ENCODE results near the gene NVL.

NVL gene

GRCh38 chr1:224304767-224305166 is 25.2 kb downstream of the NVL start:
- peaks cover 81% of the 10 kb centered on the region for H3K36me3 ChIP-seq (ENCODE audit: insufficient read depth, low read length)
- ATAC-seq (ENCODE audit: insufficient read depth, low read depth): no peak

GRCh38 chr1:224302947-224303346 is 27.0 kb downstream of the NVL start:
- no peaks in the 10 kb centered on the region for H4K20me1 ChIP-seq (ENCODE audit: insufficient read depth, low read length)
- peaks cover 88% of the 10 kb centered on the region for H3K36me3 ChIP-seq (ENCODE audit: insufficient read depth, low read length)
- TF ChIP-seq EZH2 (IDR thresholded peaks at IDR 0.05; ENCODE audit: borderline replicate concordance, low read depth, low read length, severe bottlenecking) (no peak), CTCF (IDR thresholded peaks at IDR 0.05; ENCODE audit: borderline replicate concordance, extremely low read depth, low read length, poor library complexity, severe bottlenecking) (no peak)
- no peak overlapping the region for H3K9ac ChIP-seq (ENCODE audit: low read depth, low read length)
- no peak overlapping the region for H3K27ac ChIP-seq (ENCODE audit: low read length)
- no peaks in the 10 kb centered on the region for H3K79me2 ChIP-seq (ENCODE audit: insufficient read depth, low read length)
- H3K27me3 ChIP-seq (ENCODE audit: insufficient read depth, low read length, poor library complexity): no peaks in the 10 kb centered on the region
- no peak for DNase-seq
- H3K9me3 ChIP-seq (ENCODE audit: insufficient read depth, low read length, severe bottlenecking): no peaks in the 10 kb centered on the region
- H2AFZ ChIP-seq (ENCODE audit: low read depth, low read length): no peak overlapping the region
- H3K4me2 ChIP-seq (ENCODE audit: insufficient read depth, low read length): no peak overlapping the region
- H3K4me1 ChIP-seq (ENCODE audit: insufficient read depth, low read length): no peaks in the 10 kb centered on the region
- H3K4me3 ChIP-seq (ENCODE audit: low read depth in 1 of 2, low read length in 2 of 2): no peak overlapping the region
- no peak for ATAC-seq (ENCODE audit: insufficient read depth, low read depth)

More at GRCh38 chr1:224304767-224305166, 25.2 kb downstream of the NVL start:
- no peak overlapping the region for H3K9ac ChIP-seq (ENCODE audit: low read depth, low read length)
- H3K4me3 ChIP-seq (ENCODE audit: low read depth in 1 of 2, low read length in 2 of 2): no peak overlapping the region
- H3K9me3 ChIP-seq (ENCODE audit: insufficient read depth, low read length, severe bottlenecking): no peaks in the 10 kb centered on the region
- no peaks in the 10 kb centered on the region for H3K4me1 ChIP-seq (ENCODE audit: insufficient read depth, low read length)
- no peak overlapping the region for H3K4me2 ChIP-seq (ENCODE audit: insufficient read depth, low read length)
- no peaks in the 10 kb centered on the region for H4K20me1 ChIP-seq (ENCODE audit: insufficient read depth, low read length)
- H2AFZ ChIP-seq (ENCODE audit: low read depth, low read length): no peak overlapping the region
- no peak overlapping the region for H3K27ac ChIP-seq (ENCODE audit: low read length)
- no peaks in the 10 kb centered on the region for H3K27me3 ChIP-seq (ENCODE audit: insufficient read depth, low read length, poor library complexity)
- DNase-seq: no peak
- TF ChIP-seq CTCF (IDR thresholded peaks at IDR 0.05; ENCODE audit: borderline replicate concordance, extremely low read depth, low read length, poor library complexity, severe bottlenecking): no peak
- no peak for TF ChIP-seq EZH2 (IDR thresholded peaks at IDR 0.05; ENCODE audit: borderline replicate concordance, low read depth, low read length, severe bottlenecking)
- H3K79me2 ChIP-seq (ENCODE audit: insufficient read depth, low read length): no peaks in the 10 kb centered on the region

GRCh38 chr1:224301391-224301790 is 28.6 kb downstream of the NVL start:
- no peak for ATAC-seq (ENCODE audit: insufficient read depth, low read depth)
- TF ChIP-seq CTCF (IDR thresholded peaks at IDR 0.05; ENCODE audit: borderline replicate concordance, extremely low read depth, low read length, poor library complexity, severe bottlenecking): no peak
- TF ChIP-seq EZH2 (IDR thresholded peaks at IDR 0.05; ENCODE audit: borderline replicate concordance, low read depth, low read length, severe bottlenecking): no peak
- no peak overlapping the region for H3K4me3 ChIP-seq (ENCODE audit: low read depth in 1 of 2, low read length in 2 of 2)
- no peaks in the 10 kb centered on the region for H3K9me3 ChIP-seq (ENCODE audit: insufficient read depth, low read length, severe bottlenecking)
- H4K20me1 ChIP-seq (ENCODE audit: insufficient read depth, low read length): no peaks in the 10 kb centered on the region
- peaks cover 87% of the 10 kb centered on the region for H3K36me3 ChIP-seq (ENCODE audit: insufficient read depth, low read length)
- no peaks in the 10 kb centered on the region for H3K4me1 ChIP-seq (ENCODE audit: insufficient read depth, low read length)
- DNase-seq: no peak
- no peak overlapping the region for H3K4me2 ChIP-seq (ENCODE audit: insufficient read depth, low read length)
- no peaks in the 10 kb centered on the region for H3K79me2 ChIP-seq (ENCODE audit: insufficient read depth, low read length)
- no peak overlapping the region for H3K27ac ChIP-seq (ENCODE audit: low read length)
- H2AFZ ChIP-seq (ENCODE audit: low read depth, low read length): no peak overlapping the region
- H3K9ac ChIP-seq (ENCODE audit: low read depth, low read length): no peak overlapping the region
- no peaks in the 10 kb centered on the region for H3K27me3 ChIP-seq (ENCODE audit: insufficient read depth, low read length, poor library complexity)

- no peaks in the 10 kb centered on the region for H4K20me1 ChIP-seq (ENCODE audit: insufficient read depth, low read length)
- no peaks in the 10 kb centered on the region for H3K79me2 ChIP-seq (ENCODE audit: insufficient read depth, low read length)
- no peak overlapping the region for H3K4me2 ChIP-seq (ENCODE audit: insufficient read depth, low read length)
- TF ChIP-seq CTCF (IDR thresholded peaks at IDR 0.05; ENCODE audit: borderline replicate concordance, extremely low read depth, low read length, poor library complexity, severe bottlenecking): no peak
- TF ChIP-seq EZH2 (IDR thresholded peaks at IDR 0.05; ENCODE audit: borderline replicate concordance, low read depth, low read length, severe bottlenecking): no peak
- H3K9me3 ChIP-seq (ENCODE audit: insufficient read depth, low read length, severe bottlenecking): no peaks in the 10 kb centered on the region
- DNase-seq (no peak), ATAC-seq (ENCODE audit: insufficient read depth, low read depth) (no peak)
- H2AFZ ChIP-seq (ENCODE audit: low read depth, low read length): no peak overlapping the region
- H3K9ac ChIP-seq (ENCODE audit: low read depth, low read length): no peak overlapping the region
- H3K4me1 ChIP-seq (ENCODE audit: insufficient read depth, low read length): no peaks in the 10 kb centered on the region
- no peaks in the 10 kb centered on the region for H3K27me3 ChIP-seq (ENCODE audit: insufficient read depth, low read length, poor library complexity)
- H3K4me3 ChIP-seq (ENCODE audit: low read depth in 1 of 2, low read length in 2 of 2): no peak overlapping the region
- H3K27ac ChIP-seq (ENCODE audit: low read length): no peak overlapping the region
- H3K36me3 ChIP-seq (ENCODE audit: insufficient read depth, low read length): peaks cover 87% of the 10 kb centered on the region
These were observed 29.6 kb downstream of the NVL start for GRCh38 chr1:224300346-224300745.

Measured in DND-41 (cell line).